Measurements from ENCODE around the gene RMI1. TPM values are rescaled to one million over a fixed set of nuclear protein-coding genes. Genes with fewer than 3 reads are reported as not detected.

RMI1 gene
- total and polyA plus RNA-seq, 2 donors (not counting 3 experiments of a cell fraction or from before 2014, with no cell fraction given), result 1.1 to 11.5 TPM

GRCh38 chr9:83932851-83933250 is 47.8 kb upstream of the RMI1 start:
- Histone ChIP-seq H3K36me3 (ENCODE audit: control insufficient read depth in 2 of 2, extremely low read depth in 1 of 2, insufficient read depth in 2 of 2, low read length in 2 of 2) (no peaks in the 10 kb centered on the region), H3K9ac (replicated peaks; ENCODE audit: extremely low read depth, insufficient read depth, low read length) (no peak overlapping the region), H3K9me1 (replicated peaks; ENCODE audit: control insufficient read depth, extremely low read depth, insufficient read depth, low read length) (no peaks in the 10 kb centered on the region), H3K4me1 (ENCODE audit: control insufficient read depth, extremely low read depth, insufficient read depth, low read length) (peaks cover 7% of the 10 kb centered on the region), H3K27ac (ENCODE audit: insufficient read depth, low read depth, low read length) (no peak overlapping the region), H2AFZ (ENCODE audit: low read depth, low read length) (no peak overlapping the region), H3K4me2 (ENCODE audit: insufficient read depth, low read length) (no peak overlapping the region), H3K79me2 (ENCODE audit: control insufficient read depth, insufficient read depth, low read length) (no peaks in the 10 kb centered on the region), H3K9me3 (replicated peaks; ENCODE audit: control insufficient read depth, insufficient read depth, low read length) (no peaks in the 10 kb centered on the region), H3K4me3 (replicated peaks in 1 of 3; ENCODE audit: insufficient read depth in 1 of 3, low read depth in 1 of 3, low read length in 3 of 3) (no peak overlapping the region), H4K20me1 (replicated peaks; ENCODE audit: control insufficient read depth, extremely low read depth, insufficient read depth, low read length) (no peaks in the 10 kb centered on the region), H3K27me3 (ENCODE audit: control insufficient read depth in 2 of 2, insufficient read depth in 2 of 2, low read length in 2 of 2) (peaks cover 0 to under 1% of the 10 kb centered on the region in 2 experiments)
- TF ChIP-seq MYC (IDR thresholded peaks at IDR 0.05; ENCODE audit: low read depth, low read length), result no peak
- TF ChIP-seq MAX (IDR thresholded peaks at IDR 0.05; ENCODE audit: insufficient read depth, insufficient read length), result no peak
- TF ChIP-seq POLR2AphosphoS5 (IDR thresholded peaks at IDR 0.05; ENCODE audit: insufficient read depth, low read depth, low read length), result no peak
- TF ChIP-seq JUN (IDR thresholded peaks at IDR 0.05; ENCODE audit: borderline replicate concordance, insufficient read depth, insufficient read length, low read depth), result no peak
- TF ChIP-seq GATA2 (IDR thresholded peaks at IDR 0.05; ENCODE audit: insufficient read depth, insufficient read length, low read depth, low read length), result no peak
- no peak for TF ChIP-seq FOS (IDR thresholded peaks at IDR 0.05; ENCODE audit: borderline replicate concordance, insufficient read depth, low read length)
- no peak for TF ChIP-seq CTCF (IDR thresholded peaks at IDR 0.05; ENCODE audit: extremely low read depth in 1 of 2, insufficient read depth in 1 of 2, low read depth in 1 of 2, low read length in 2 of 2)
- no peak for TF ChIP-seq POLR2A (IDR thresholded peaks at IDR 0.05; ENCODE audit: low read depth, low read length)
- TF ChIP-seq EZH2 (IDR thresholded peaks at IDR 0.05; ENCODE audit: borderline replicate concordance, low read depth, low read length, severe bottlenecking), result no peak
- no peak for FAIRE-seq
- ChIA-PET CTCF (interaction anchor here (2.7 to 3.1 kb wide), 2 partner anchors 12 to 328 kb away, joined by 7 to 15 read pairs; partner anchors contain the start of gene KIF27), POLR2A (no interaction called here)
- DNase-seq (ENCODE audit: low read depth, low spot score), result no peak
- intact Hi-C loops (cut with micrococcal nuclease), result no loop called here
- no TSS peak for BruUV-seq (replicated peaks)
- dilution Hi-C loops (cut with MboI; ENCODE audit: extremely low pct_ligation_motif_present, low sequenced_read_pairs), result no loop called here

Measured in endothelial cell of umbilical vein (primary cell).